Stimulated activated CD4-positive, alpha-beta T cell treated with anti-CD3 and anti-CD28 coated beads, Interleukin-2, amount 100 ng/mL, for 48 hours (primary cell): ENCODE measurements around the gene AFF1.
"Not testable (repeated sequence)": the region's sequence is repeated elsewhere in the genome, so short reads cannot be mapped to it uniquely, and the experiment has no call there.

ENCODE experiments used
- DNase-seq, 2 donors: peaks; one replicate each; pipeline ENCODE4 v3.0.0-alpha.2; 2020

The AFF1 gene

GRCh38 chr4:87067124-87067885 is 132.5 kb downstream of the AFF1 start:
- DNase-seq, result no peak

GRCh38 chr4:87068583-87069021 is 133.8 kb downstream of the AFF1 start:
- DNase-seq, result no peak

GRCh38 chr4:87069037-87069742 is 134.4 kb downstream of the AFF1 start:
- no peak for DNase-seq

- DNase-seq, result no peak
Measured at GRCh38 chr4:87071401-87071800, 136.6 kb downstream of the AFF1 start.

- not testable (repeated sequence) for DNase-seq
Measured at GRCh38 chr4:87072545-87072944, 137.7 kb downstream of the AFF1 start.

- DNase-seq, result peak; percentile 45 to 53
Measured at GRCh38 chr4:87073199-87074120, 138.6 kb downstream of the AFF1 start.

- no peak for DNase-seq
Measured at GRCh38 chr4:87074121-87074488, 139.3 kb downstream of the AFF1 start.

- DNase-seq, result no peak
Measured at GRCh38 chr4:87075876-87076275, 141.1 kb downstream of the AFF1 start.

- DNase-seq, result no peak
Measured at GRCh38 chr4:87076690-87077358, 142.0 kb downstream of the AFF1 start.

- no peak for DNase-seq
Measured at GRCh38 chr4:87077914-87078585, 143.2 kb downstream of the AFF1 start.

GRCh38 chr4:87078987-87079486 is 144.2 kb downstream of the AFF1 start:
- no peak for DNase-seq

- no peak for DNase-seq
Measured at GRCh38 chr4:87079967-87080366, 145.2 kb downstream of the AFF1 start.

- DNase-seq, result no peak
Measured at GRCh38 chr4:87080462-87080861, 145.7 kb downstream of the AFF1 start.

- DNase-seq, result no peak
Measured at GRCh38 chr4:87081826-87082225, 147.0 kb downstream of the AFF1 start.

- not testable (repeated sequence) for DNase-seq
Measured at GRCh38 chr4:87085732-87086131, 150.9 kb downstream of the AFF1 start.

- no peak for DNase-seq
Measured at GRCh38 chr4:87086143-87086805, 151.5 kb downstream of the AFF1 start.

- no peak for DNase-seq
Measured at GRCh38 chr4:87087015-87087414, 152.2 kb downstream of the AFF1 start.

- DNase-seq, result no peak
Measured at GRCh38 chr4:87087420-87087819, 152.6 kb downstream of the AFF1 start.

- DNase-seq, result no peak
Measured at GRCh38 chr4:87088186-87088585, 153.4 kb downstream of the AFF1 start.

- DNase-seq, result no peak
Measured at GRCh38 chr4:87089368-87089767, 154.6 kb downstream of the AFF1 start.

GRCh38 chr4:87090305-87090704 is 155.5 kb downstream of the AFF1 start:
- DNase-seq, result no peak
